GM12878 (cell line): ENCODE data around the gene CHRNB2.

Source experiments
- ATF2 ChIP-seq: IDR thresholded peaks from 2 replicates; pipeline ENCODE4 v1.6.1; 2012; ENCODE audit warnings: low read length, inconsistent platforms
- CTCF ChIP-seq, 3 experiments: IDR thresholded peaks in 2 of 3; conservative IDR thresholded peaks in 1 of 3; 2 replicates each; pipeline ENCODE4 v1.5.1; 2011; ENCODE audit warnings: low read depth in 3 of 3, low read length in 3 of 3, mild to moderate bottlenecking in 3 of 3, control low read depth in 2 of 3, moderate library complexity in 2 of 3, inconsistent platforms in 1 of 3, mixed read lengths in 1 of 3; ENCODE audit not compliant: control insufficient read depth in 2 of 3, insufficient read depth in 1 of 3; ENCODE audit errors: extremely low read depth in 1 of 3
- IRF4 ChIP-seq: IDR thresholded peaks from 2 replicates; pipeline ENCODE4 v1.6.1; 2011; ENCODE audit warnings: low read depth, low read length
- NFIC ChIP-seq: IDR thresholded peaks from 2 replicates; pipeline ENCODE4 v1.6.1; 2012; ENCODE audit warnings: low read depth, mild to moderate bottlenecking, inconsistent platforms, low read length, moderate library complexity
- TCF12 ChIP-seq: IDR thresholded peaks from 2 replicates; pipeline ENCODE4 v1.6.1; 2011; ENCODE audit warnings: low read depth, mild to moderate bottlenecking, low read length
- ZNF274 ChIP-seq: IDR thresholded peaks from one replicate; pipeline ENCODE4 v1.8.0; 2011; ENCODE audit not compliant: insufficient read length, insufficient read depth

GRCh38 chr1:154557248-154557938, 10.2 kb upstream of the CHRNB2 start:
- TF ChIP-seq CTCF (IDR thresholded peaks at IDR 0.05 in 2 of 3, conservative IDR thresholded peaks at IDR 0.05 in 1 of 3; ENCODE audit: control insufficient read depth in 2 of 3, extremely low read depth in 1 of 3, insufficient read depth in 1 of 3, low read depth in 3 of 3, low read length in 3 of 3) = no peak
- no peak for TF ChIP-seq ZNF274
- TF ChIP-seq TCF12 = no peak
- no peak for TF ChIP-seq NFIC
- TF ChIP-seq ATF2 = no peak
- TF ChIP-seq IRF4 = no peak
